HG03520 (cell line): ENCODE results near the gene RNF152.
A peak's percentile ranks its signal among the peaks of the same experiment; 100 is the strongest.

ENCODE experiments used
- ATAC-seq: cut with Tn5 transposase; IDR thresholded peaks from one replicate; pipeline ENCODE4 v1.9.1; 2021; ENCODE audit warnings: mild to moderate bottlenecking, moderate library complexity; ENCODE audit not compliant: unreplicated experiment

The RNF152 gene, protein sequence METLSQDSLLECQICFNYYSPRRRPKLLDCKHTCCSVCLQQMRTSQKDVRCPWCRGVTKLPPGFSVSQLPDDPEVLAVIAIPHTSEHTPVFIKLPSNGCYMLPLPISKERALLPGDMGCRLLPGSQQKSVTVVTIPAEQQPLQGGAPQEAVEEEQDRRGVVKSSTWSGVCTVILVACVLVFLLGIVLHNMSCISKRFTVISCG

DNA sequence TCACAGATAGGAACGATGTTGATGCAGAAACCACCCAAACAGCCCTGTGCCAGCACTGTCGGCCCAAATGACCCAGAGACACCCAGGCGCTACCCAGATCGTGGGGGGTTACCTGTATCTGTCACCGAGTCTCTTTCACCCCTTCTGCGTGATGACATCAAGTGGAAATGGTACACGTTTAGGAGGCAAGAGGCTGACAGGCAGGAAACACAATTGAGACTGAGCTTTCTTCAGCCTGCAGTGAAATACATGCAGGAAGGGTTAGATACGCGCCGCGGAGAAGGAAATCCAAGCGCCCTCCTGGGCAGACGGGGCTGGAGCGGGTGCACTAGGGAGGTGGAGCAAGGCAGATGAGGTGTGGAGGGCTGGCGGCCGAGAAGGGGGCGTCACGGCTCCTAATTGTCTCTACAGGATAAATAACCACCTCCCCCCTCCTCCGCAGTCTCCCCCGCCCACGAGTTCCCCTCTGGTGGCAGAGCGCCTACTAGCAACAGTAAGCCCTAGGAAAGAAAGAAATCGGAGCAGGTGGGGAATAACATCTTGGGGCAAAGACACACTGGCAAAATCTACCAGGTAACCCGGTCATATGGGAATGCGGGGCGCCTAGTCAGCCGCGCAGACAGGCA lies at the start of gene RNF152:
Gene RNF152, minus strand, starts transcription at position 325 of the 626 bp plus-strand sequence. CDS start 76,544 bp downstream, outside the sequence.
- no peak for ATAC-seq

DNA sequence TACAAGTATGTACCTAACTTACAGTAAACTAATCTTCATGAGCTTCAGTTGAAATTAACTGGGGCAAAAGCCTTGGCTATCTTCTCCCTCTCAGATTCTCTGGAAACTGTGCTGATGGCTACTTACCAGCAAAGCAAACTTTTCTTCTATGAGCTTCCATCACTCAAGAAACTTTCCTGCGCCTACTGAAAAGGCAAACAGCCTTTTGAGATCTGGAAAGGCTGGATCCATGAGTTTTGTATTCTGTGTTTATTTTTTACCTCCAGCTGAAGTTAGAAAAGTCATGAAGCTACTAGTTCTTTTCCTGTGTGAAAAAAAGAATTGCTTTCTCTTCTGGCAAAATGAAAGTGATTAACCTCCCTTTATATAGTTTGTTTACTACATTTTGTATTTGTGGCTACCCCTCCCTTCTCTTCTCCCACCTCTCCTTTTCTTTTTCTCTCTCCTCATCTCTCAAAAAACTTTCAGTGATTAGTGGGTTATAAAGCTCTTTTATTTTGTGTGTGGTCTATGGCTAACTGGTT lies 49.2 kb upstream of the RNF152 start:
- ATAC-seq: no peak

DNA sequence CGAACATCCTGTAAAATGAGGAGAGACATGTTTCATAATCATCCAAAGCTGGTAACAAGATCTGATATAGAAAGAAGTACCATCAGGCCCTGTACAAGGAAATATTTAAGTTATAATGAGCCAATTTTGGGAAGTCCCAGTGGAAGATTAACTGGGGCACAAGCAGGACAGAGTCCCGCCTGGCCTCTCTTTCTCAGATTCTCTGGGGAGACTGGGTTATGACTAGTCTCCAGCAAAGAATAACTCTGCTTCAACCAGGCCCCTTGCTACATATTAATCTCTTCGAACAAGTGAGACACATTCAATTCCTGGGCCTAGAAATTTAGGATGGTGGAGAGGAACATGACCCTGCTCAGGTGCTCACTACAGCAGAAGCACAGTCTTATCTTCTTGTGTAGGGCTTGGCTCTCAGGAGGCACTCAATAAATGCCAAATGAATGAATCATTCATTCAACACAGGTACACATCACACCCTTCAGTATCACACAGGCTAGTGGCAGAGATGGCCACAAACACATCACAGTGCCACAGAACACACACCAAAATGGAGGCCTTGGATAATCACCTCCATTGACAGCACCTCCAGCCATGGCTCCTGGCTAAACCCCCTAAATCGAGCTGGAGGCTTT lies 46.4 kb upstream of the RNF152 start:
- no peak for ATAC-seq

DNA sequence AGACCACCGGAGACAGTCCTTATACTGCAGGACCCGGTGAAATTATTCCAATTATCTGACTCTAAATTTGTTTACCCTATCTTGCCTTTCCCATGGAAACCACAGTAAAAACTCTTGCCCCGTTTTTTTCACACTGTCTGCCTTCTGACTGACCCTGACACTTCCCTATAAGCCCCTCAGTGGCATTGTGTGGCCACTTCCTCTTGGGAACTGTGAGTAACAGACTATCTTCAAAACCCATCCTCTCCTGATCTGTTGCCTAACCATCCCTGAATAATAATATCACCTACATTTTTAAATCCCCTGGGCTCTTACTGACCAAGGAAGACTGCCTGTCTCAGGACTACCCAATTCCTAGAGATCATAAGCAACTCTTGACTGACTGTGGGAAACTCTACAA lies 42.6 kb upstream of the RNF152 start:
- ATAC-seq: no peak

DNA sequence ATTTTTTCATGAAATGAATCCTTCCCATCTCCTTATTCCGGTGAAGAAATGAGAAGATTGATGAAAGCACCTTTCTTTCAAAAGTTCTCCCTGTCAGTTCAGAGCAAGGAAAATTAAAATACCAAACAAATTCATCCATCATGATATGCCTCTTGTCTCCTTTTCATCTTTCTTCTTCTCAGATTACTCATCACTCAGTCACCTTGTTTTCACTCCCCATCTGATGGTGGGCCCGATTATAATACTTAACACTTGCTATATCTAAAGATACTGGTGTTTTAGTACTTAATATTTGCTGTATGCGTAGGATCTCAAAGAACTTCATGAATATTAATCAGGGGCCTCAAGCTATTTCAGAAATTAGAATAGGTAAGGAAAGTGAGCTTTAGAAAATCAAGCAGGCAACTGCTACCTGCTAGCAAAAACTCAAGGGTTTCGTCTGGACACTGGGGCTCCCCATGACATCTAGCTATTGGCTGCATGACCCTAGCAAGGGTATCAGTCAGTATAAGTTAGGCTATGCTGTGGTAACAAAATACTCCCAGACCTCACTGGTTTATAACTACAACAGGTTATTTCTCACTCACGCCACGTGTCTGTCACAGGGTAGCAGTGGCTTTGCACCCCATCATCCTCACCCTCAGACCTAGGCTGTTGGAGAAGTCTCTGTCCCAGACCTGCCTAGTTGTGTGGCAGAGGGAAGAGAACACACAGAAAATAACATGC lies 39.0 kb upstream of the RNF152 start:
- no peak for ATAC-seq

DNA sequence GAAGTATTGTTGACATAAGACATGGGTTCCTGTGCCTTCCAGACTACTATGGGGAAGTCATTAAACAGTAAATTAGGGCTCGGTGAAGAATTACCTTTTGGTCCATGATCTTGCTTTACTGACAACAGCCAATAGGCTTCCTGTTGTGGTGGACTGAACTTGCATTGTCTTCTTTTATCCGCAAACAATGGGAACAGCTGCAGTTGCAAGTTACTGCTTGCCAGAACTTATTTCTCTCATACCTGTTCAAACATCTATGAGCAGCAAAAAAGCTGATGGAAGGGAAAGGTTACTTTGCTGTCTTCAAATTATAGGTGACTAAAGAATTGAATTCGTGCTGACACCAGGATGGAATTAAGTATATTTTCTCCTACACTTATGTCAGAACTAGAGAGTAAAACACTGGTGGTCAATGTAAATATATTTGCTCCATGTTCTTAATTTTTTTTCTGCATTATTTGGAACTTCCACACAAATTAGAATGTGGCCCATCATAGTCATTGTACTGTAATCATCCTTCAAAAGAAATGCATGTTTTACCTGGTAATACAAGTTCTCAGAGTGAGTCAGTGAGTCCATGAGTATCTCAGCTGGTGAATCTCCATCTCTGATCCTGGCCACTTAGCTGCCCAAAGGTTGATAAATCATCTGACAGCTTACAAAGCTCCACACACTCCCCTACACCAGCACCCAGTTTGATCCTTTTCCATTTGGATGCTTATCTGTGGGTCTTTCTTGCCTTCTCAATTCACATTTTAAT lies 37.3 kb upstream of the RNF152 start:
- no peak for ATAC-seq

DNA sequence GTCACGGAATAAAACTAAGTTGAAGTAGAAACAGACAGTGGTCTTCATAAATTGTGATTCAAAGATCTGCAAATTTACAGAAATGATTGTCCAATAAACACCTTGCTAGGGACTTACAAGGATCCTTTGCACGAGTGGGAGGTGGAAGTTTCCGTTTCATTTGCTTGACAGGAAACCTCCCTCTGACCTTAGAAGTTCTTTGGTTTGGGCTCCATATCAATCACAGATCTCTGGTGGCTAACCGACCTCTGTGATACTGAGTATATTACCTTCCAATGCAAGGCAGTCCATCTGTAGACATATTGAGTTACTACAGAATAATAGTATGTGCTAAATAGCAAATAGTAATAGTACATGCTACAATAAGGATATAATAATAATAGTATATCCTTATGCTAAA lies 33.7 kb upstream of the RNF152 start:
- no peak for ATAC-seq

DNA sequence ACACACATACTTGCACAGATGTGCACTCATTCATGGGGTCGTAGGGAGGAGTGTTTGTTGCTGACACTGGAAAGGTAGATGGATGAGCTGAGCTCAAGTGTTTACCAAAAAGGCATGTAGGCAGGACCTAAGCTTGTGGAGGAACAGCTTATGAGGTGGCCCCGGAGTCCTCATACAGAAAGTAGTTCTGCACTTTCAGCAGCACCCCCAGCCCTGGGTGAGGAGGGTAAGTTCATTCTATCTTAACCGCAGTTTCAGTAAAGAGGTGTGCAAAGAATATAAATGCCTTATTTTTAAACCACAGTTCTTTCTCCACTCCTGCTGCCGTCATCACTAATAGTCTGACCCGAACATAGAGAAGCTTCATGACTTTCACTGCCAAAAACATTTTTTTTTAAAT lies 31.7 kb upstream of the RNF152 start:
- ATAC-seq: no peak

DNA sequence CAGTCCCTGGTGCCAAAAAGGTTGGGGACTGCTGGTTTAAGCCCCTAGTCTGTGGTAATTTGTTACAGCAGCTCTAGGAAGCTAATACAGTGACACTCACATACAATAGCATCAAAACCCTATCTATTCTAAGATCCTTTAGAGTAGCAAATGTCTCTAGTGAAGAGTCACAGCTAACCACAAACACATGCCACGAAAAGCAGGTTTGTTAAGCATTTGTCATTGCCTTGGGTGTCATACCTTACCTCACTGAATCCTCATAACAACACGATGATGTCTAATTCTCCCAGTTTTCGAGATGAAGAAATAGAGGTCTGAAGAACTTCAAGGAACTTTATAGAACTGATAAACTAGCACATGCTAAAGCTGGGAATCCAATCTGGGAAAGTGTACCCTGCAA lies 29.6 kb upstream of the RNF152 start:
- ATAC-seq: no peak

DNA sequence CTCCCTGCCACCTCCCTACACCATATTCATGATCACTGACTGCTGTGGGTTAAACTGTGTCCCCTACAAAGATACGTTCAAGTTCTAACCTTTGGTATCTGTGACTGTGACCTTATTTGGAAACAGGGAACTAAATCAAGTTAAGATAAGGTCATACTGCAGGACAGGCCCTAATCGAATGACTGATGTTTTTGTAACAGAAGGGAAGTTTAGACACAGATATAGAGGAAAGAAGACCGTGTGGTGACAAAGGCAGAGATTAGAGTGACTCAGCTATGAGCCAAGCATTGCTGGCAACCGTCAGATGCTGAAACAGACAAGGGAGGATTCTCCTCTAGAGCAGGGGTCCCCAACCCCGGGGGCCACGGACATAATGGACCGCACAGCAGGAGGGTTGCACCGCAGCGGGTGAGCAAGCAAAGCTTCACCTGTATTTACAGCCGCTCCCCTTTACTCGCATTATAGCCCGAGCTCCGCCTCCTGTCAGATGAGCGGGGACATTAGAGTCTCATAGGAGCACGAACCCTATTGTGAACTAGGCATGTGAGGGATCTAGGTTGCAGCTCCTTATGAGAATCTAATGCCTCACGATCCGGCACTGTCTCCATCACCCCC lies 28.9 kb upstream of the RNF152 start:
- ATAC-seq: no peak

DNA sequence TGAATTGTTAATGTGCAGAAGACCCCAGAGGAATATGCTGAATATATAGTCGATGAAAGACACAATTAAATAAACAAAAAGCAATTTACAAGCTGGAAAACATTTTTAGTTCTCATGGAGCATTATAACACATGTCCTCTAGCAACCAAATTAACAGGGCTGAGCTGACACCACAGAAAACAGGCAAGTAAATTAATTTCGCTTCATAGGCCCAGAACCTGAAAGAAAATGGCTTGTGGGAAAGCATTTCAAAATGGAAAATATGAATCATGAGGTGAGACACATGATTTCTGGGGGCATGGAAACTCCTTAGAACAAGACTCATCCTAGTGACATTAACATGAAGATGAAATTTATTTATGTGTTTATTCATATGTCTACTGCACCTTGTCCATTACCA lies 25.0 kb upstream of the RNF152 start:
- no peak for ATAC-seq

DNA sequence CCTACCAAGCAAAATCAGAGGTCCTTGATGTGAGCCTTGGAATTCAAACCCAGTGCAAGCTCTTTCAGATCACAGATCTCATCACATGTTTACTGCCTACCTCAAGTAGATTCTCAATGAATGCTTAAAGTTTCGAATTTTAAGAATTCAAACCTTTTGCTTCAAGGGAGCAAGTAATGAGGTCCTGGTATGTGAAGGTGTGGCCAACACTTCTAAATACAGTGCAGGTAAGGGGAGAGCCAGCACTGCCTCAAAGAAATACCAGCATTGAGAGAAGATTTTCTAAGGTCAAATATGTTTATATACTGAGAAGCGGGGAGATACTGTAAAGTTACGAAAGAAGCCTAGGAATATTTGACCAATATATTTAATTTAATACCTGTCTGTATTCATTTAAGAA lies 19.7 kb upstream of the RNF152 start:
- no peak for ATAC-seq

DNA sequence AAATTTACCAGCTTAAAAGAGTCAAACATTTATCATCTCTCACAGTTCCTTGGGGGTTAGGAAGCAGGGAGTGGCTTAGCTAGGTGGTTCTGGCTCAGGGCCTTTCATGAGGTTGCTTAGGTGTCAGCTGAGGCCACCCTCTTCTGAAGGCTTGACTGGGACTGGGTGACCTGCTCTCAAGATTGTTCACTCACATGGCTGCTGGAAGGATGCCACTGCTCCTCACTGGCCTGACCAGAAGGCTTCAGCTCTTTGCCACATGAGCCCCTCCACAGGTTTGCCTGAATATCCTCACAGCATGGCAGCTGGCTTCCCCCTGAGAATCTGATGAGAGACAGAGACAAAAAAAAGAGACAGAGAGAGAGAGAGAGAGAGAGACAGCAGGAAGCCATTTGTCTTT lies 17.3 kb upstream of the RNF152 start:
- ATAC-seq: no peak

DNA sequence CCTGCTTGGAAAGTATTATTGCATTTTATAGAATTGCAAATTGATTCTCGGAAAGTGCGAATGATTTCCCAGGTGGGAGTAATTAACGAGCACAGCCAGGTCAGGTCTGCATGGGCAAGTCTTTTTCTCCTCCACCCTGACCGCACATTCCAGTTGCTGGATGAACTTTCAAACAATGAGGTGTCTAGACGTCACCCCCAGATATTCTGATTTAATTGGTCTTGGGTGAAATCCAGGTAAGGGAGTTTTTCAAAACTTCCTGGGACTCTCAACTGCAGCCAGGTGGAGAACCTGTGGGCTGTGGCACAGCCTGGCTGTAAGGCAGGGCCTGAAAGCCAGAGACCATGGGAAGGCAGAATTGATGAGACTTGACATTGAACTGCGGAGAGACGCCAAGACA lies 15.9 kb upstream of the RNF152 start:
- ATAC-seq: no peak

DNA sequence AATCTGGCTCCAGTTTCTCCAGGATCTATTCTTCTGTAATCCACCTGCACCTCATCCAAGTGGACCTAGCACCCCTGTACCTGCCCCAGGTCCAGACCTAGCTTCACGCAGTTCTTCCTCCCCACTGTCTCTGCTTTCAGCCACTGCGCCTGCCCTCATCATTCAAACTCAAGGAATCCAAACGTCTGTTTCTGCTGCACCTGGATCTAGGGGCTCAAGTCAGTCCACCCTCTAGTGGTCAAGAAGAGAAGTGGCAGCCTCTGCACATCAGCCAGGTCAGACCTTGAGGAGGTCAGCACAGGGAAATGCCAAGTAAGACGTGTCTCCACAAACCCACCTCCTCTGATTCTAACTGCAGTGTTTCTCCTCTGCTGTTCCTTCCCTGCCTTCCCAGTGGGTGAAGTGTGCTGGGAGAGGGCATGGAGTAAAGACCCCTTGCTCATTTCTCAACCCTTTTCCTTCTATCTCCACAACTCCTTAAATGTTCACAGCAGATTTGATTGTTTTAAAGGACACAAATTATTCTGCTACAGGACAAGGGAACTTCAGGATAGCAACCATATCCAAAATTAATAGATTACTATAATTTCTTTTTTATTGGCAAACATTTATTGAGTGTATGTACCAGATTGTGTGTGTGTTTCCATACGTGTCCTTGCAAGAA lies 8.6 kb upstream of the RNF152 start:
- ATAC-seq: peak; percentile 97

DNA sequence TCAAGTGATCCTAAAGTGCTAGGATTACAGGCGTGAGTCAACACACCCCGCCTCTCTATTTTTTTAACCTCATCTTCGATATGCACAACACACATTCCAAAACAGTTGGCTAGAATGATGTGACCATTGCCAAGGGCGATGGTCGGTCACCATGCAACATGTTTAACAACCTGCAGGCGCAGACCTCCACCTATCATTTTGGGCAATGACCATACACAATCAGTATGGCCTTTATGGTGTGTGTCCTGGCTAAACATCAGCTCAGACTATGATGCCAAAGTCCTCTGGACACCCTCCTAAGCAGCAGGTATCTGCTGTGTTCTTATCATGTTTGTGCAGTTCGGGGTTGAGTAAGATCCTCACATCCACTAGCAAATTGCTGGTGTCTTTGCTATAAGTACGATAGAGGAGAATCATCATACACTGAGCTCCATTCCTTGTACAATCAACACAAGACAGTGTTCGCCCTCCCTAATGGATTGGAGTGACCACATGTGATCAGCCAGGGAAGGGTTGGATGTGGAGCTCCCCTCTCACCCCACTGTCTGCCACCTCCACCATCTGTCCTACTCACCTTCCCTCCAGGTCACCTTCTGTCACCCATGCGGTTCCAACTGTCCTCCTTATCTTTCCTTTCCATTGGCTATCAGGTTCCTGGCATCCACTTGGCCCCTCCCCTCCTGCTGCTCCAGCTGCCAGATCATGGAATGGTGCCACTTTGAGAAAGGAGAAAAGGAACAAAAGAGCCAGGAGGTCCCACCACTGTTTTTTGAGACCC lies 7.9 kb upstream of the RNF152 start:
- ATAC-seq: no peak

DNA sequence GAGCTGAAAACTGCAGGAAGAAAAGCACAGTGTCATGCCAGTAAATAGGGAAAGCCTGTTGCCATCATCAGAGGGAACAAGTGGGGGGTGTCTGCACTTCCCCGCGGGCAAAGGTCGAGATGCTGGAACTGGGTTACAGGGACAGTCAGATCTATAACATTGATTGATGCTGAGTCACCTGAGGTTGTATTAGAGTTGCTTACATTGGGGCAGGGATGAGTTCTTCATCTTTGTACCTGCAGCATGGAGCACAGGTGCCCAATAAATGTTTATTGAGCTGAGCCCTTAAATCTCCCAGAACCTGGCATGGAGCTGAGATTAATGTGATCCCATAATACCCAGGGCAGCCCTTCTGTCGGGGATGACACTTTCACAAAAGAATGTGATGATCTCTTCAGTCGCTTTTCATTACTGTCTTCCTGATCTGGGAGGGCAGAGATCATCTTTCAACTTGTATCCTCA lies 5.9 kb upstream of the RNF152 start:
- no peak for ATAC-seq

DNA sequence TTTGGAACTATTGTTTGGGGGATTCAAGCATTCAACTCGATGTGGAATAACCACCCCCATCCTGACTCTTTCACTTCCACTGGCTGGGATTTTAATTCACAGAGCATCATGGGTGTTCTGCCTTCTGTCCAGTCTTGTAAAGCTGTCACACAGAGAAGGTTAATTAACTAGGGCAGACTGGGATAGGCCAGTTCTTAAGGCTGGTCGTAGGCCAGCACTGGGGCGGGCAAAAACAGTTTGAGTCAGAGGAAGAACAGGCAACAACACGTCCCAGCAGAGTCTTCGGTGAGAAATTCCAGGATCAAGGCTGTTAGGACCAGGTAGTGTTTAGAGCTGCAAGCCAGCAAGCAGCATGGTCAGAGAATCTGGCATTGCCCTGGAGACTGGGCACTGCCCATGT lies 4.0 kb upstream of the RNF152 start:
- ATAC-seq: no peak

DNA sequence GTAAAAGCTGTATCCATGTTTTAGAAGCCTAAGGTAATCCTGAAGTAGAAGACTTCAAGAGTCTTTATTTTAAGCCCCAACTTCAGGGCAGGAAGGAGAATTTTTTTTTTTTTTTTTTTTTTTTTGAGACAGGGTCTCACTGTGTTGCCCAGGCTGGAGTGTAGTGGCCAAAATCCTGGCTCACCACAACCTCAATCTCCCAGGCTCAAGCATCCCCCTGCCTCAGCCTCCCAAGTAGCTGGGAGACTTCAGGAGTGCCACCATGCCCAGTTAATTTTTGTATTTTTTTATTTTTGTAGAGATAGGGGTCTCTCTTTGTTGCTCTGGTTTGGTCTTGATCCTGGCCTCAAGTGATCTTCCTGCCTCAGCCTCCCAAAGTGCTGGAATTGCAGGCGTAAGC lies 3.3 kb upstream of the RNF152 start:
- no peak for ATAC-seq
